GDM1 (cell line): Measurements from ENCODE around the gene ALX4.

Source experiments
- DNase-seq: peaks from one replicate; lab custom pipeline; 2025; lab: John Stamatoyannopoulos, UW

ALX4 gene

DNA sequence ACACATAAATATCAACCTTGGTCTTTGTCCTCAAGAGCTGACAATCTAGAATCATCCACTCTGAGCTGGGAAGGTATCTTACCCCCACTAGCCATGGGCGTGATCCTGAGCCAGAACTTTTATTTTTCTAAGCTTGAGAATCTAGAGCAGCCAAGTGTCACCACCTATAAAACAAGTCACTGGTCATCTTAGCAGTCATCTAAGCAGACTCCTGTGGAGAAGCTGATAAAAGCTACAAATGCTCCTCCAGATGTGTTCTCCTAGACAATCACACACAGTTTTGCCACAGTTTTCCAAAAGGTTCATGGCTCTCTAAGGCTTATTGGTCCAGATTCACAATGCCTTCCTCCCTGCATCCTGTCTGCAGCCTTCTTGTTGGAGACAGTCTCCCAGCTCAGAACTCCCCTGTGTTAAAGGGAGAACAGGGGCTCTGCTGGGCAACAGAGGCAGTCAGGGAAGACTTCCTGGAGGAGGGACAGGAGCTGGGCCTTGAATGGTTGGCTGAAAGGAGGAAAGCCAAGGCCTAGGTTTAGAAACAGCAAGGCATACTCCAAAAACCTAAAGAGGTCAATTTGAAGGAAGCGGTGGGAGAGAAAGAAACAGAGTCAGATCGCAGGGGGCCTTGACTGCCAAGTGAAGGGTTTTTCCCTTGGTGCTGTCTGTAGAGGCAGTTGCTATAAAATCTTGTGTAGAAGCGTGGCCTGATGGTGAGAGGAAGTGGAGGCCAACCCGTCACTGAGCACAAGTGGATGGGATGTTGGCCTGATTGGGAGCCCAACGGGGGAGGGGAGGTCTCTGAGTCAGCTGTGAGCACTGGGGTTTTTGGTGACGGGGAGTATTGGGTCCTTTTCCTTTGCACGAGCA, 42.0 kb downstream of the ALX4 start:
- DNase-seq, result no peak

GRCh38 chr11:44267006-44267749, 42.8 kb downstream of the ALX4 start:
- no peak for DNase-seq

GRCh38 chr11:44266056-44266780, 43.7 kb downstream of the ALX4 start:
- DNase-seq, result no peak

DNA sequence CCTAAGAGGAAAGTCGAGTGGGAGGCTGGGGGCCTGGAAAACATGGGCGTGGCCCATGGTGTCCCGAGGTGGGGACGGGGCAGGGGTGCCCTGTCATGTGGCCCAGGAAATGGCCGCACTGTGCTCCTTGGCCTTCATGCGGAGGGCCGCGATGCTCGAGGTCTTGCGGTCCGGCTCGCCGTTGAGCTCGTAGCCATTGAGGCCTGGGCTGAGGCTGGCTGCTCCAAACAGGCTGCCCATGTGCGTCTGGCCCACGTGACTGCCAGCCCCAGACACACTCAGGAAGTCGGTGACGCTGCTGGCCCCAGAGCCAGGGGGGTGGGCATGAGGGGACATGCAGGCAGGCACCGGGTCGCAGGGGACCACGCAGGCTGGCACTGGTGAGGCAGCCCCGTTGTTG, 45.2 kb downstream of the ALX4 start:
- no peak for DNase-seq

DNA sequence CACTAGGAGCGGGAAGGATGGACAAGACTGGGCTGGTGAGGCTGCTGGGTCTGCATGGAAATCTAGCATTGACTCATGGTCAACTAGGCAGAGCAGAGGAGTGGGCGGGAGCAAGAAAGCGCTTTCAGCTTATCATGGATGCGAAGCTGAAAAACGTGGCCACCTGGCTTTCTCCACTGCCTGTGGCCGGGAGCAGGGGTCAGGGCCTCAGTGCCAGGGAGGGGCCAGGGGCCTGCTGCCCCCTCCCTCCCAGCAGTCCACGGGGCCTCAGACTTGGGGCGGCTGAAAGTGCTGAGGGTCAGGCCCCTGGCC, 45.5 kb downstream of the ALX4 start:
- DNase-seq, result no peak

DNA sequence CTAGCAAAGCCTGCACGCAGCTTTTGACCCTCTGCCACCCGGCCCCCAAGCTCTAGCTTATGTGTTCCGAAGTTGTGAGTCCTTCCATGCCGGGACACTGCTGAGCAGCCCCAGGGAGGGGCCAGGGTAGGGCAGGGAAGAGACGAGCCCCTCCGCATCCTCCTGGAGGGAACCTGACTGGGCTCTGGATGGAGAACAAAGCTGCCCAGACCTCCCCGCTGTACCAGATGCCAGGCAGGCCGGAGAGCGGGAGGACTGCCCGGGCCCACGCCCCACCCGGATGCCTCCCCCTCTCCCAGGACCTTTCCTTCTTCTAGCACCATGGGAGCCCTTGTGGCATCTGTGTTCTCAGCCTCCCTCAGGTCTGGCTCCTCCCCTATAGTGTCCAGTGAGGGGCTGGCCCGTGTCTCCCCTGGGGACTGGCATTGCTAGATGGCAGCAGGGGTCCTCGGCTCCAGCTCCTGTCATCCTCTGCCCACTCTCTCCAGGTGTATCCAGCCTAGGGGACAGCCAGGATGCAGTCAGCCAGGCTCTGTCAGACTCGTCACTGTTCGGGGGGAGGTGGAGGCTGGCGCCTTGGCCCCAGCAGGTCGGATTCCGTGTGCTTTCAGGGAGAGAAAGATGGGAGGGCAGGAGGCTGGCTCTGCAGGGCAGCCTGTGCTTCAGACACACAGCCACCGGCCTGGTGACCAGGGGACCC, 46.1 kb downstream of the ALX4 start:
- DNase-seq, result no peak

DNA sequence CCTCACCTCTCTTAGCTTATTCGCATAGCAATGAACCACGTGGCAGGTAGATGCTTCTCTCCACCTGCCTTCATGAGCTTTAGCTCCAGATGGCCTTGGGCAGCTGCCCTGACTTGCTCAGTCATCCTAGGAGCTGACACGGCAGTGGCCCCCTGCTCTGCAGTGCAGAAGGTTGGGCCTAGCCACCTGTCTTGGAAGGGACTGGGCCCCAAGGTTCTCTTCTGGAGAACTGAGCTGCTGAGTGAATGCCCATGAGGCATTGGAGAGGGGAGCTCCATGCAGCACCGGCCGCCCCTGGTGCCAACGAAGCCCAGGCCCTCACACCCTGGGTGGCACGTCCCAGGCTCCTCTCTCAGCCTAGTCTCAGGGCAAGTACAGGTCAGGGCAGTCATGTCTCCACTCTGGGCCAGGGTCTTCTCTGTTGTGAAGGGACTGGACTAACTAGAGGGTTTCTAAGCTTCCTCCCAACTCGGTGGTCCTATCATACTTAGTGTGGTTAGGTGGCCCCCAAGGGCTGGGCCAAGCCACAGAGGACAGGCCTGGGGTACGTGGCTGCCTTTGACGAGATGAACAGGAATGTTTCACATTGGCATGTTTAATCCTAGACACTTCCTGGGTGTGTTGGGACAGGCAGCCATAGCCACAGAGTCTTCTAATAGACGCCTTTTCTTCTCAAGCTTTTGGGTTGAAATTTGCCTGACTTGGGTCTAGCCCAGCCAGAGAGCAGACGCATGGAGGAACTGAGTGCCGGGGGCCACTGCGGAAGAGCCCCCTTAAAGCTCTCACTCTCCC, 47.9 kb downstream of the ALX4 start:
- DNase-seq, result no peak

DNA sequence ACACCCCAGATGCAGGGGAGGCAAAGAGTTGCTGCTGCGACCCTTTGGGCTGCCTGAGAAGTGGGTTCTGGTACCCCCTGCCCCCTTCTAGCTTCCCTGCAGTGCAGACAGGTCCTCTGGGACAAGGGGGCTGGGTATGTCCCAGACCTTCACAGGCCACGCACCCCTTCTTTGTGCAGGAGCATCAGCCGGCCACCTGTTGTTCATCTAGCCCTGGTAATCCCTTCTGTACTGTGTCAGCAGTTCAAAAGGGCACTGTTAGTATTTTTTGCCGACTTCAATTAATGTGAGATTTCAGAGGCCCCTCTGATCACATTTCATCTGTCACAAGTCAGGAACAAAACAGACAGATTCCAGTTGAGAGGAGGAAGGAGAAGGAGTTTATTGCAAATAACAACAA, 49.9 kb downstream of the ALX4 start:
- DNase-seq, result no peak

DNA sequence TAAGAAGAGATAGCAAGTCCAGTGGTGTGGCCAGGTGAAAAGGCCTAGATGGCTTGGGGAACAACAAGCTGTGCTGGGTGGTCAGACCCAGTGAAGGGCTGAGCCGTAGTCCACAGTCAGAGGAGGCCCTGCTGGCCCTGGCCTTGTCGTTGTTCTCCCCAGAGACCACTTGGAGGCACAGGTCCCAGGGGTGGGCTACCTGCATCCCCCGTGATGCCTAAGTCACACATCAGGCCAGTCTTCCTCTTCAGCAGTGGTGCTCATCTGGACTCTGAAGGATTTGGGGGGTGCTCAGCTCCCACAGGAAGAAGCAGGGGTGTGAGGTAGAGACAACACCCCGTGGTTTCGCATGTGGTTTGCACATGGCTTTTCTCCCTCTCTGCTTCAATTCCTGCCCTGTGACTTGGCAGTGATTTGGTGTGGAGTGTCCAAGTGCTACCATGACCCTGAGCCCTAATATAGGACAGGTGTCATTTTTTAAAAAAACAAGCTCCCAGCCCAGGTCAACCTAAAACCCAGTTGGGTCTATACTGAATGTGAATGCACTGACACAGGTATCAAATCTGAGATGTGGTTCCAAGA, 51.0 kb downstream of the ALX4 start:
- DNase-seq, result no peak

DNA sequence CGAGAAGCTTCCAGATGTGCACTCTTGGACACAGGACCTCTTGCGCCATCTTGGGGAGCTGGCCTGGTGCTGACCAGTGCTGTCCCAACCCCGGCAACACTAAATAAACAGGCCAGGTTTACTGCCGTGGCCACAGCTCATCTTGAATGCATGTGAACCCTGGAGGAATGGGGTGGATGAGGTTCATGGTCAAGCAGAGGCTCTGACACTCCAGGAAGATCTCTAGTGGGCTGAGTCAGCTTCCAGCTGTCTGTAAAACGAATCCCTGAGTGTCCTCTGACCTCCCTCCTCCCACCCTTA, 51.8 kb downstream of the ALX4 start:
- DNase-seq, result no peak

DNA sequence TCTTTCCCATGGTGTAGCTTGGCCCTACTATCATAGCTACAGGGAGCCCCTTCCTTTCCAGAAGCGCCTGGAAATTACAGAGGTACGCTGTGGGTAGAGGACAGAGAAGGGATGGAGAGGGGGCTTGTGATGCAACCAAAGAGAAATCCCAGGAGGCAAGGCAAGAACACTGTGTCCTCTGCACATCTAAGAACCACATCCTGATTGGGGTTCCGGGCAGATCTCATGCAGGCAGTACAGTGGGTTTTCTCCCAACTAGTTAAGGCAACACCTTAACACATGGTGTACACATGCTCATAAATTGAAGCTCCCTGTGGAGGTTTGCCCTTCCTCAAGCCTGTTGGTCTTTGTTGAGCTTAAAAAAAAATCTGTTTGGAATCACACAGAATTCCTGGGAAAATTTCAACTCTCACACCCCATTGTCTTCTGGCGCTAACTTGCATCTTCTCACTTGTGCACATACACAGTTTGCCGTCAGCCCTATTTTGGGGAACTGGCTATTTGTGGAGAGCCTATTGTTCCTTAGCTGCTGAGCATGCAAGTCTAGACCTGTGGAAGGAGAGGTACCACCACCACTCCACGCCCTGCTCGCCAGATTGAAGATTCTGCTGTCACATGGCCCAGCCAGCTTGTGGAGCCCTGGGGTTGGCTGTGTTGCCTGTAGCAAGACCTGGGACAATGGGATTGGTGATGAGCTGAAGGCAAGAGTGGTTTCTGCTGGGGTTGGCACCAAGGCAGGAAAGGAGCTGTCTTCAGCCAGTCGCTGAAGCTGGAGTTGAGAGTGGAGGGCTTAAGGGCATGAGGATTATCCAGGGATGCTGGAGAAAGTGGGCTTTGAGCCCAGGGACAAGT, 52.4 kb downstream of the ALX4 start:
- DNase-seq, result no peak

GRCh38 chr11:44256673-44257291, 53.2 kb downstream of the ALX4 start:
- DNase-seq, result no peak

- no peak for DNase-seq
These were observed 54.4 kb downstream of the ALX4 start for GRCh38 chr11:44255406-44256071.

DNA sequence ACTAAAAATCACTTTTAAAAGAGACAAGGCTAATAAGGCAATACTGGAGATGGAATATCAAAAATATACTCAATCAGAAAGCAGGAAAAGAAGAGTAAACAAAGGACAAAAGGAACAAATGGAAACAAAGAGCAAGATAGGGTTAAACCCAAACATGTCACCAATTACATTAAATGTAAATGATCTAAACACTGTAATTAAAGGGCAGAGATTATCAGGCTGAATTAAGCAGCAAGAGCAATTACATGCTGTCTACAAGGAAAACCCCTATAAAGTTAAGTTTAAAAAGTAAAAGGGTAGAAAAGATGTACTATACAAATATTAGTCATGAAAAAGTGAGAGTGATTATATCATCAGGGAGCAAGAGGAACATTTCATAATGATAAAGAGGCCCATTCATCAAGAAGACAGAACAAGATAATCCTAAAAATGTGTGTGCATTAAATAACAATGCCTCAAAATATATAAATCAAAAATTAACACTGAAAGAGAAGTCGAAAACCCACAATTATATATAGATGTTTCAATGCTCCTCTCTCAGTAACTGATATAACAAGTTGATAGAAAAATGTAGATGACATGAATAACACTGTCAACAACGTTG, 56.8 kb downstream of the ALX4 start:
- no peak for DNase-seq

- no peak for DNase-seq
These were observed 59.5 kb downstream of the ALX4 start for GRCh38 chr11:44250421-44250820.

GRCh38 chr11:44248109-44248508, 61.8 kb downstream of the ALX4 start:
- no peak for DNase-seq

- no peak for DNase-seq
These were observed 62.4 kb downstream of the ALX4 start for GRCh38 chr11:44247508-44247907.

DNA sequence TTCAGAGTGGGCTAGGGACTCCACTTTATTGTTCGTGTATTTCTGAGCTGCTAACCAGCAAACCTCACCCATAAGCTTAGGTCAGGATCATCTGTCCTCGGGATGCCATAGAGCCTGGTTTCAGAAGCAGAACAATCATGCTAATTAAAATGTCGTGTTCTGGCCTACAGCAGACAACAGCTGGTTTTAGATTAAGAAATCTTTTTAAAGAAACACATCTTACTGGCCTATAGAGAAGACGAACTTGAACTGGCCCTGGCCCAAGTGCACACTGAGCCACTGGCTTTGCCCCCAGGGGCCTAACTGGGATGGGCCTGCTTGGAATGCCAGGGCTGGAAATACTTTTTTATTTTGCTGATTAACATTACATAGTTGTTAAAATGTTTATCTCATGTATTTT, 63.2 kb downstream of the ALX4 start:
- DNase-seq, result no peak
